Activated CD4-positive, CD25-positive, alpha-beta regulatory T cell treated with anti-CD3 and anti-CD28 coated beads, Interleukin-2, amount 50 U/mL, for 72 hours (primary cell): ENCODE data around the gene DCTN5.
"Not testable (repeated sequence)": the region's sequence is repeated elsewhere in the genome, so short reads cannot be mapped to it uniquely, and the experiment has no call there.

Experiments
- DNase-seq: peaks from one replicate; pipeline ENCODE4 v3.0.0; 2021

Gene DCTN5

DNA sequence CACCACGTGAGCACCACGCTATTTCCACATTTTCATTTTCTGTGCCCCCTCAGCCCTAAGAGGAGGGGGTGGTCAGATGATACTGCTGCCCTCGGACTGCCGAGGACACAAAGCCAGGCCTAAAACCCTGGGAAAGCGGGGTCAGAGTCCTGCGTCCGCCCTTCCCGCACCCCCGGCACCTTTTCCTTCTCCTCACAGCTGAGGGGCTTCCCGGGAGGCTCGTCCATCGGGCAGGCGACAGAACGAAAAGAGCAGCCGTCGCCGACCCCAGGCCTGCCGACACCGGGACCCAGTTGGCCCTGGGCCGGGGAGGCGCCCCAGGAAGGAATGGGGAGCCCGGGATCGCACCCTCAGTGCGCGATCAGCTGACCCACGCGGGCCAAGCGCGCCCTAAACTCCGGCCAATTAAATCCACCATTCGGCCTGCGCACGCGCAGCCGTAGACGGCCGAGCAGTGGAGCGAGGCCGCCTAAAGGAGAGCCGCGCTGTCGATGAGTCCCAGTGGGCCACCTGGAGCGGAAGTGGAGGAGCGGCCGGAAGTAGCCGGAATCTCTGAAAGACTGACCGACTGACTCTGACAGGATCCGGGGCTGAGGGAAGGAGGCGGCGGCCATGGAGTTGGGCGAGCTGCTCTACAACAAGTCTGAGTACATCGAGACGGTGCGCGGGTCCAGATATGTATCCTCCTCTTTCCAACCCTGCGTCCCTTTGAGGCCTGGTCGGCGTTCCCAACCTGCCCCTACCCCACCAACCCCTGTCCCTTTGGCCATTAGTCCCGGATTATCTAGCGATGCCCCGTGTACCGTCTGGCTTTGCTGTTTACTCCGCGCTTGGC, at the start of gene DCTN5, which contains the start of gene PALB2:
Gene DCTN5 (plus strand): TSS at position 536 of the 835 bp plus-strand sequence. CDS start 77 bp downstream, at position 613.
Gene PALB2 (minus strand): TSS at position 380 of the 835 bp plus-strand sequence. CDS start 153 bp downstream, at position 227.
- DNase-seq, result peak; percentile 84

DNA sequence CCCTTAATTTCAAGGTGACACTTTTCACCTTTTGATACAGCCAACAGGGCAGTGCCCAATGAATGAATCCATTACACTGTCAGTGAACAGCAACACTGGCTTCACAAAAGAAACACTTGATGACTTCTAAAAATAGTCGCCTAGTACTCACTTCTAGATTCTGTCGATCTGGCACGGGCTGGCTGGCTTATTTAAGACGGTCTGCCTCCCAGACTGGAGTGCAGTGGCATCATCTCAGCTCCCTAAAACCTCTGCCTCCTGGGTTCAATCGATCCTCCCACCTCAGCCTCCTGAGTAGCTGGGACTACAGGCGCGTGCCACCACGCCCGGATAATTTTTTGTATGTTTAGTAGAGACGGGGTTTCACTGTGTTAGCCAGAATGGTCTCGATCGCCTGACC, 47.1 kb upstream of the DCTN5 start:
- no peak for DNase-seq

DNA sequence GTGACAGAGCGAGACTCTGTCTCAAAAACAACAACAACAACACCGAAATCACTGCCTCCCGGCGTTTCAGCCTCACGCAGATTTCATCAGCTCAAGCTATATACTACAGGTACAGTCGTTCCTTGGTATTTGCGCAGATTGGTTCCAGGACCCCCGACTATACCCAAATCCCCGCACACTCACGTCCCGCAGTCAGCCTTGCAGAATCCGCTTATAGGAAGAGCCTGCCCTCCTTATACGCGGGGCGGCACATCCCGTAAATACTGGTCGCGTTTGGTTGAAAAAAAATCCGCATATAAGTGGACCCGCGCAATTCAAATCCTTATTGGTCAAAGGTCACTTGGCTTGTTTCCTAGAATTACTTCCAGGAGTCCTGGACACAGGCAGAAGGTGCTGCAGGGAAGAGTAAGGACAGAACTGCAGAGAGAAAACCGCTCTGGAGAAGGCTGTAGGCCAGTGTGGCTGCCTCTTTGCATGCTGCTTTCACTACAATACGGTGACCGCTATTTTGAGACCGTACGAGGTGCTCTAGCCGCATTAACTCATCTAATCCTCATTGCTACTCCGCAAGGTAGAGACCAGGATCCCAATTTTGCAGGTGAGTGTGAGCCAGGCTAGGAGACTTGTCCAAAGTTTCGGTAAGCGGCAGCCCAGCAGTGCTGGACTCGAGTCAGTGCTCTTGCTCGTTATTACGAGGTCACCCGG, 45.9 kb upstream of the DCTN5 start:
- DNase-seq, result no peak

DNA sequence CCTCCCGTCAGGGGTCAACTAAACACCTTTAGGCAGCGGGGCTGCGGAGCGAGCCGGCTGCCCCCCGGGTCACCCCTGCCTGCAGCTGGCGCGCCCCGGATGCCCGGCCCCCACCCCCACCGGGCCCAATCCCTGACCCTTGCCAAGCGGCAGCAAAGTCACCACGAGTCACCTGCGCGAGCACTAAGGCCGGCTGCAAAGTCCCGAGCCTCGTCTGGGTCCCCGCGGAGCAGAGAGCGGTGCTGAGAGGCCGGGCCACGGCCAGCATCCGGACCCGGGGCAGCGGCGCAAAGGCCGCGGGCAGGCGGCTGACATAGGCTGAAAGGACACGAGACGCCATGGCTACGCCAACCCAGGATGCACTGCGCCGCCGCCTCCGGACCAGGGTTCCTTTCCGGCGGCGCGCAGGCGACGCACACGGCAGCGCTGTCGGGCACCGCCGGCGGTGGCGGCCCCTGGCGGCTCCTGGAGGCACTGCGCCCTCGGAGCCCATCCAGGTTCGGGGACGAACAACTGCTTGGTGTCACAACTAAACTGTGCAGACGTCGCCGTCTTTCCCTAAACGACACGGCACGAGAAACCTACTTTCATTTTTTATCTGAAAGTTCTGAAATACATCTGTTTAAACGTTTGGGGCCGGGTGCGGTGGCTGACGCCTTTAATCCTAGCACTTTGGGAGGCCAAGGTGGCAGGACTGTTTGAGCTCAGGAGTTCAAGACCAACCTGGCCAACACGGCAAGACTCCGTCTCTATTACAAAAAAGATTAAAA, 45.1 kb upstream of the DCTN5 start, which contains the start of gene NDUFAB1:
Gene NDUFAB1 (minus strand): TSS at position 366 of the 770 bp plus-strand sequence. CDS start 26 bp downstream, at position 340.
- peak; percentile 94 for DNase-seq

DNA sequence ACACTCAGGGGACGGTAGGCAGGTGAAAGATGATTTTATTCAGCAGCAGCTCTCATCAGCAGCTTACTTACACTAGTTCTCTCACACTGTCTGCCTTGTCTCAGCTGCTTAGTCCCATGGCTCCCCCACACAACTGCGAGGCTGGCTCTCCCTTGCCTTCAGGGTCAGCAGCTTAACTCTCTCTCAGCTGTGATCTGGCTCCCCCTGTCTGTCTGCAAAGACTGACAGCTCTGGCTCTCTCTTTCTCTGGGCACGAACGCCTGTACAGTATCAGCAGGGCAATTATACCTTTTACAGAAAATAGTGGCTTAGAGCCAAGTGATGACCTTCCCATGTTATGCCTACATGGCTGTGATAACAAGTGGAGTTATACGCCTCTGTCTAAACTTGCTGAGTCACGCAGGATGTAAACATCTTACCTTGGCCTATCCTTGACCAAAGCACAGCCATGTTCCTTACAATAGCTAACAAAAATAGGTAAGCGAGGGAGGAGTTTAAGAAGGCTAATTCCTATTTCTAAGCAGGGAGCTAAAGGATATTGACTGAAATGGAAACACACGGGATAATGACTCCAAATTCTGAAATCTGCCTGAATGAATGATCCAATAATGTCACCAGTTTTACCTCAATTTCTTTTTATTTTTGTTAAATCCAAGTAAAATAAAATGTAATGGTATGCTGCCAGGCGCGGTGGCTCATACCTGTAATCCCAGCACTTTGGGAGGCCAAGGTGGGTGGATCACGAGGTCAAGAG, 44.1 kb upstream of the DCTN5 start:
- DNase-seq, result no peak

DNA sequence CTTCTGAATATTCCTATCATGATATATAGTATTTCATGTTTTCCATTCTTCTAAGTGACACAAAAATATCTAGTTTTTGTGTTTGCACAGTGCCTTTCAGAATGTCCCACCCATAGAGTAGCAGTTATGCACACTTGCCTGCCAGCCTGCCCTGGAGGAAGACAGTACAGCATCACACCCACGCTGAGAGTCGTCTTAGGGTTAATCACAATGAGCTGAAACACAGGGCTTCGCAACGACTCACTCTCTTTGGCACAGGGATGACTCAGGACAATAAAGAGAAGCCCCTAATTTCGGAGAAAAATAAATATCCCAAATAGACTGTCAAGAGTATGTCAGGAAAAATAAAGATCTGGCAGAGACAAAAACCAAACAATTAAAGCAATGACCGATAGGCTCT, 33.5 kb upstream of the DCTN5 start:
- DNase-seq, result no peak

DNA sequence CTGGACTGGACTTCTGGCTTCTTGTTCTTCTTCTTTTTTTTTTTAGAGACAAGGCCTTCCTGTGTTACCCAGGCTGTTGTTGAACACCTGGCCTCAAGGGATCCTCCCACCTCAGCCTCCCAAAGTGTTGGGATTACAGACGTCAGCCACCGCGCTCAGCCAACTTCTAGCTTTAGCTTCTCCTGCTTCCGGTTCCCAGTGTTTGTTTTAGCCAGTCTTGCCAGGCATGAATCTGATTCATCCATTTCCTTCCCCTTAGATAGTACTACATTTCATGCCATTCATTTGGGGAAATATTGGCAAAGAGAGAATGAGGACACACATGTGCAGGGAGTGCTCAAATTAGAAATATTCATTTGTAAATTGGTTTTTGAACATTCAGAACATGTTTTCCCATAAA, 33.1 kb upstream of the DCTN5 start:
- no peak for DNase-seq

DNA sequence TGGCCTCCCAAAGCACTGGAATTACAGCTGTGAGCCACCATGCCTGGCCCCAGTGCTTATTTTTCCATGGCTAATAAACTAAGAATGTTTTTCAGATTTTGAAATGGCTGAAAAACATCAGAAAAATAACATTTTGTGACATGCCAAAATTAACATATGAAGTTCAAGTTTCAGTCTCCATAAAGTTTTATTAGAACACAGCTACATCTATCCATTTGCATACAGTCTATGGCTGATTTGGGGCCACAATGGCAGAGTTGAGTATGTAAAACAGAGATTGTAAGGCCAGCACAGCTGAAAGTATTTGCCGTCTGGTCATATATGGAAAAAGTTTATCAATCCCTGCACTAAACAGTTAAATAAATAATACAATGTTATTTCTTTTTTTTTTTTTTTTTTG, 31.3 kb upstream of the DCTN5 start:
- no peak for DNase-seq

DNA sequence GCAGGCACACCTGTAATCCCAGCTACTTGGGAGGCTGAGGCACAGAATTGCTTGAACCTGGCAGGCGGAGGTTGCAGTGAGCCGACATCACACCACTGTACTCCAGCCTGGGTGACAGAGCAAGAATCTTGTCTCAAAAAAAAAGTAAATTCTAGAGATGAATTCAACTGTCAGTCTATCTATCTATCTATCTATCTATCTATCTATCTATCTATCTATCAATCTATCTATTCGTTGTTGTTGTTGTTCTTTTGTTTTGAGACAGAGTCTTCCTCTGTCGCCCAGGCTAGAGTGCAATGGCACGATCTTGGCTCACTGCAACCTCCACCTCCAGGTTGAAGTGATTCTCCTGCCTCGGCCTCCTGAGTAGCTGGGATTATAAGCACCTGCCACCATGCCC, 30.4 kb upstream of the DCTN5 start:
- not testable (repeated sequence) for DNase-seq

DNA sequence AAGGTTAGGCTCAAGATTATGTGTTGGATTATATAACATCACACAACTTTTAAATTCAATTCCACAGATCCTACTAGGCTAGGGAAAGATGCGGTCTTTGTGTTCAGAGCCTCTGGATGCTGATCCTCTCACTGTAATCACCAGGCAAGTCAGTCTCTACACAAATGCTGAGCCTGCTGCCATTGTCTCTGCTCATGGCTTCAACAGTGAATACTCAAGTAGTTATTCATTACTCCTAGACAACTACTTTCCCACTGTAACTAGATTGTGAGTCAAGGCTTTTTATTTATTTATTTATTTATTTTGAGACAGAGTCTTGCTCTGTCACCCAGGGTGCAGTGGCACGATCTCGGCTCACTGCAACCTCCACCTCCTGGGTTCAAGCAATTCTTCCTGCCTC, 29.3 kb upstream of the DCTN5 start:
- no peak for DNase-seq

DNA sequence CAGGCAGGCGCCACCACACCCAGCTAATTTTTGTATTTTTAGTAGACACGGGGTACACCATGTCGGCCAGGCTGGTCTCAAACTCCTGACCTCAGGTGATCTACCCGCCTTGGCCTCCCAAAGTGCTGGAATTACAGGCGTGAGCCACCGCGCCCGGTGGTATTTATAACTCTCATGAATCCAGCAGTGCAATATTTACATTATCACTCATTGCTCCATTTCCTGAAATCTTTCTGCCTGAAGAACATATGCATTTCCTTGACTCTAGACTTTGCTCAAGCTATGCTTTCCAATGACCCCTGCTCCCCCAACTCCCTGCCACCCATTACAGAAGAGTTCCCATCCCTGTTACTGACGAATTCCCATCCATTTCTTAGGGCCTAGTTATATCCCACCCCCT, 25.5 kb upstream of the DCTN5 start:
- DNase-seq, result no peak

DNA sequence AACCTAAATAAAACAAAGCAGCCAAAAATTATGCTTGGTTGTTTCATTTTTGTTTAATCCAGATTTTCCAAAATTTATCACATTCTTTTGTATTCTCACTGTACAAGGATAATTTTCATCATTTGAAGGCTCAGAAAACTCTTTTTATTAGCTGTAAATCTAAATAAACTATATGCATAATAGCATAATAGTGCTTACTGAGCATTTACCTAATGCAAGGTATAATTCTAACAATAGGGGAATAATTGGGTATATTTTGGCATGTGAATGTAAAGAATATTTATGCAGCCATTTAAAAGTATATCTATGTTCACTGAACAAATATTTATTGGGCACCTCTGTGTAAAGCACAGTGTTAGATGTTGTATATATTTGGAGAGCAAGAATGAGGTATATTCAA, 17.2 kb upstream of the DCTN5 start:
- DNase-seq, result no peak

DNA sequence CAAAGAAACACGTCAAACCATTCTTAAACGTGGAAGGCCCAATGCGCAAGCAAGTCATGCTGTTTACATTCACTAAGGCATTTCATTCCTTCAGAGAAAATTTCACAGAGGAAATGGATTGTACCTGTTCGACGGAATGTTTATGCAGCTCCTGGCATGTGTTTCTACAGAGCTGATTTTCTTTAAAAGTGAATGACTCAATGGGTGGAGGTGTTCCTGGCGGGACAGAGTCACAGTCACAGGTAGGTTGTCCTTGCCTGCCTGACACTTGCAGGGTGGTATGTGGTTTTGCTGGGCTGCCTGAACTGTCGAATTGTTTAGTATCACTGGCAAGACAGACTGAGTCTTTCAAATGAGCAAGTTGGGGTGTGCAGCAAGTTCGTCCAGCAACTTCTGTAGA, 11.8 kb upstream of the DCTN5 start:
- no peak for DNase-seq

DNA sequence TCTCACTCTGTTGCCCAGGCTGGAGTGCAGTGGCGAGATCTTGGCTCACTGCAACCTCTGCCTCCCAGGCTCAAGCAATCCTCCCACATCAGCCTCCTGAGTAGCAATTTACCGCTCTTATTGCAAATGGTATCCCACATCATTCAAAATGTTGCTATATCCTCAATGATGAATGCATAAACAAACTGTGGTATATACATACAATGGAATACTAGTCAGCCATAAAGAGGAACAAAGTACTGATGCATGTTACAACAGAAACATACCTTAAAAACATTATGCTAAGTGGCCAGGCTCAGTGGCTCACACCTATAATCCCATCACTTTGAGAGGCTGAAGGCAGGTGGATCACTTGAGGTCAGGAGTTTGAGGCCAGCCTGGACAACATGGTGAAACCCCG, 9.4 kb upstream of the DCTN5 start:
- DNase-seq, result not testable (repeated sequence)

DNA sequence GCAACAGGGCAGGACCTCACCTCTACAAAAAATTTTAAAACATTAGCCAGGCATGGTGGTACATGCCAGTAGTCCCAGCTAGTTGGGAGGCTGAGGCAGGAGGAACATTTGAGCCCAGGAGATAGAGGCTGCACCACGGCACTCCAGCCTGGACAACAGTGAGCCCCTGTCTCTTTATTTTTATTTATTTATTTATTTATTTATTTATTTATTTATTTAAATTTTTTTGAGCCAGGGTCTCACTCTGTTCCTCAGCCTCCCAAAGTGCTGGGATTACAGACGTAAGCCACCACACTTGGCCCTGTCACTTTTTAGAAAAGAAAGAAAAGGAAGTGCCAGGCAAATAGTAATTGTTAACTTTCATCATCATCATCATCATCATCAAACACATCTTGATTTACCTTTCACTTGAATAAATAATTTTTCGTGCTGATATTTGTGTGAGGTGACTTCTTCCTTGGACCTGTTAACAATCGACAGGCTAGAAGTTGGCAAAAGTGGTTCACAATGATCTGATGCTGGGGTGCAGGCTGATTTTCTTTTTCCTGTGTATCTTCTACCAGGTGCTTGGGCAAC, 6.7 kb upstream of the DCTN5 start:
- DNase-seq, result no peak

DNA sequence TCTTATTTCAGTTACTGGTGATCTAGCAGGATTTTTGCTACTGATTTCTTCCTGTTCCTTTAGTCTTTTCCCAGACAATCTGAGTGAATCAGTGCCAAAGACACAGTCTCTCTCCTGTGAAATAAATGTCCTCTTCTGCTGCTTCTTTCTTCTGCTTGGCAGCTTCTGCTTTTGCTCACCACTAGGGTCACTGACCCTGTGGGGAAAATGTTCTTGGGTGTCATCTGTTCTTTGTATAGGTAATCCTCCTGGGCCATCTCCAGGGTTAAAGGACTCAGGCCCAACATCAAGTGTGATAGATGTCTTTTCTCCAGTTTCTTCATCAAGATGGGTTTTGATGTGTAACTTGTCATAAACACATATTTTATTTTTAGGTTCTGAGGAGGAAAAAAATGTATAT, 5.3 kb upstream of the DCTN5 start:
- no peak for DNase-seq

DNA sequence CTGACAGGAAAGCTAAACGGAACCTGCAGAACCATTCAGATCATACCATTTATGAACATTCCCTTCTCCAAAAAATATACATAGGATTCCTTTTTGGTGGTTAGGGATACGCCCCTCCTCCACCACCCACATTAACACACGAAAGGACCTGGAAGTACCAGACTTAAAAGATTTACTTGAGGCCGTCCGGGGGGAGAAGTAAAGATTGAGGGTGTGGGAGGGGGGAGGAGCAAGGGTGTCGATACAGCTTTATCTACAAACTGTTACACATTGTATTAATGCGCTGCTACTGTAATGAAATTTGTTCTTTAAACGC, 693 bp upstream of the DCTN5 start:
- no peak for DNase-seq

DNA sequence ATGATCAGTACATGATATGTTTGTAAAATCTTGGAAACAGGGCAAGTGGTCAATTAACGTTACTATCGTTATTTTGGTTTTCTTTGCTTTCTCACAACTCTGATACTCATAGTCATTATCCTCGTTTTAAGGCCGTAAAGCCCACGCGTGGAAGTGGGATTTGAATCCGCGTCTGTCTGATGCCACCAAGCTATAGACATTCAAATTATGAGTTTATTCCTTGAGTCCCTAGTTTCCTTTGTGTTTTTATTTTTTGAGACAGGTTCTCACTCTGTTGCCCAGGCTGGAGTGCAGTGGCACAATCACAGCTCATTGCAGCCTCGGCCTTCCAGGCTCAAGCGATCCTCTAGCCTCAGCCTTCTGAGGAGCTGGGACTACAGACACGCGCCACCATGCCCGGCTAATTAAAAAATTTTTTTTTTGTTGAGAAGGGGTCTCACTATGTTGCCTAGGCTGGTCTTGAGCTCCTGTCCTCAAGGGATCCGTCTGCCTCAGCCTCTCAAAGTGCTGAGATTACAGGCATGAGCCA, 1.0 kb downstream of the DCTN5 start:
- no peak for DNase-seq

DNA sequence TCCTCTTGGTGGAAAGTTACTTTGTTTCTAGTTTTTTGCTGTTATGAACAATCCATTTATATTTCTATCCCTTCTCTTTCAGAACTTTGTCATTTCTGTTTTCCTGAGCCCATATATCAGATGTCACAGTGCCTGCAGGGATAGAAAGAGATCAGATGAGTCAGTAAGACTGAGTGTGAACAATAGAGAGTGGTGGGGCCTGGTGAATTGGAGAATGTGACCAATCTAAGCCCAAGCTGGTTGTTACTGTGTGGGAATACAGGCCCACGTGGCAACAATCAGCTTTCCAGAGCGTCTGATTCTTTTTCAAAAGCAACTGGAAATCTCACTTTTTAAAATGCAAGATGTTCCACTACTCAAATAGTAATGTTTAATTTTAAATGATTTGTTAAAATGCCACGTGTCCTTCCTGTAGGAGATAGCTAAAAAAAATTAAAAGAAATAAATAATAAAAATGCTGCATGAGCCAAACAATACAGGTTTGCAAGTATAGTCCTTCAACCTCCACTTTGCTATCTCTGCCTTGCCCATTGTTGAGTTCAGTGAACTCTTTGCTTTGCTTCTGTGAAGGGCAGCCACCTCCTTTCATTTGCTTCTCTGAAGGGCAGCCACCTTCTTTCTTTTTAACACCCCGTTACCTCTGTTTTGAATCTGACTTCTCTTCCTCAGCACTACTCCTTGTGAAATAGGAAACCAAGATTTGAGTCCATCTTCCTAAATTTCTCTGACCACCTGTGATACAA, 9.6 kb downstream of the DCTN5 start:
- DNase-seq, result no peak

DNA sequence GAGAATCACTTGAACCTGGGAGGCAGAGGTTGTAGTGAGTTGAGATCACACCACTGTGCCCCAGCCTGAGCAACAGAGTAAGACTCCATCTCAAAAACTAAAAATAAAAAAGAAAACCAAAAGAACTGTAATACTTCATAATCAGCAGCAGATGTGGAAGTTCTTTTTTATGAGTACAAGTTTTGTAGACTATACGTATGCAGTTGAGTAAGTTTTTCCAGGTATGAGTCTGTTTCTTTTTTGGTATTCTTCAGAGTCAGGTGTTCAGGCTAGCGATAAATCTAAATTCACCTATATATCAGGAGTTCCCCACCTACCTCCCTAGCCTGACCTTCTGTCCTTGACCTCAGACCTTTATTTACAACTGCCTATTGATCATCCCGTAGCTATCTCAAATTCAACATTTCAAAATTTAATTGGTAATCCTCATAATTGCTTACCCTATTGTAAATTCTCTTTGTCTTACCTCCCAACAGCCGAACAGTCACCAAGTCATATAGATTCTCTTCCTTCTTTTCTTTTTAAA, 10.7 kb downstream of the DCTN5 start:
- DNase-seq, result no peak

DNA sequence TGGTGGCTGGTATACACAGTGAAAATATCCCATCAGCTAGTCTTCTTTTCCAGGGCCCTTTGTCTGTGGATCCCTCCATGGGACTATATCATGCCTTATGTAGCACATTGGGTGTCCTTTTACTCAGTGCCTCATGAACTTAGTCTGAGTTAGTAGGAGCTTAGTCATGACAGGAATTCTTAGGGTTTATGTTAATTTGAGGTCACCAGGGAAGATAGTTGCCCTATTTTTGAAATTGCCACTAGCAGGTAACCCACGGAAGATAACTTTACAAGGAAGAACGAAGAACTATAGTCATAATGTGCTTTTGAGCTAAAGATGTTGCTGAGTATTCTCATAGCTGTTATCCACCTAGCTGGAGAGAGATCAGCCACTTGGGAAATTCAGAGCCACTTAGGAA, 22.7 kb downstream of the DCTN5 start:
- DNase-seq, result no peak
